ENCODE results near the gene CTNNBL1.

- TF ChIP-seq POLR2A (IDR thresholded peaks at IDR 0.05; ENCODE audit: low read depth, low read length) (no peak), CTCF (conservative IDR thresholded peaks at IDR 0.05; ENCODE audit: low read depth, low read length) (no peak), MAZ (IDR thresholded peaks at IDR 0.05; ENCODE audit: borderline replicate concordance, low read depth, low read length) (no peak), MXI1 (IDR thresholded peaks at IDR 0.05; ENCODE audit: borderline replicate concordance, low read depth, low read length) (no peak), CHD1 (IDR thresholded peaks at IDR 0.05; ENCODE audit: low read depth, low read length) (no peak), RCOR1 (IDR thresholded peaks at IDR 0.05; ENCODE audit: insufficient replicate concordance, low read length) (no peak), RFX5 (IDR thresholded peaks at IDR 0.05; ENCODE audit: low read depth, low read length) (no peak), FOS (IDR thresholded peaks at IDR 0.05; ENCODE audit: low read depth, low read length) (no peak), ELK1 (IDR thresholded peaks at IDR 0.05; ENCODE audit: borderline replicate concordance, low read depth, low read length) (no peak), SMC3 (IDR thresholded peaks at IDR 0.05; ENCODE audit: low read depth, low read length) (no peak), BHLHE40 (IDR thresholded peaks at IDR 0.05; ENCODE audit: low read depth, low read length) (no peak)
Measured at GRCh38 chr20:37776049-37776448, 82.2 kb downstream of the CTNNBL1 start.
